Activated naive CD4-positive, alpha-beta T cell (primary cell): ENCODE data around the gene NRXN3.

ENCODE experiments used
- DNase-seq, 4 experiments: peaks; one replicate each; lab custom pipeline; 2025; lab: John Stamatoyannopoulos, UW

Gene NRXN3

DNA sequence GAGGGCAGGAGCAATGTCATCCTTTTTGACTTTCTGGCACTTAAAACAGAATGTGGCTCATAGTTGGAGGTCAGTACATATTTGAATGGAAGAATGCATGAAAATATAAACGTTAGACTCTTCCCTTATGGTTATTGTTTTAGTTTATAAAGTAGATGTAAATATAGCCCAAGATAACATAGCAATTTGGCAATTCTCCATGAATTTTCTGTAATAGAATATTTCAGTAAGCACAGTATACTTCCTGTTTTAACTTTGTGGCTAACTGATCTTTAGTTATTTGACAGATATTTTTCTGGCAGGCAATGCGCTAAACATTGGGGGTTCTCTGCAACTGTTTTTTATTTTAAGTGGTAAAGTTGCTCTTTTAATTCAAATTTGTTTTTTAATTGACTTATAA is 763.0 kb downstream of the NRXN3 start:
- DNase-seq = no peak

DNA sequence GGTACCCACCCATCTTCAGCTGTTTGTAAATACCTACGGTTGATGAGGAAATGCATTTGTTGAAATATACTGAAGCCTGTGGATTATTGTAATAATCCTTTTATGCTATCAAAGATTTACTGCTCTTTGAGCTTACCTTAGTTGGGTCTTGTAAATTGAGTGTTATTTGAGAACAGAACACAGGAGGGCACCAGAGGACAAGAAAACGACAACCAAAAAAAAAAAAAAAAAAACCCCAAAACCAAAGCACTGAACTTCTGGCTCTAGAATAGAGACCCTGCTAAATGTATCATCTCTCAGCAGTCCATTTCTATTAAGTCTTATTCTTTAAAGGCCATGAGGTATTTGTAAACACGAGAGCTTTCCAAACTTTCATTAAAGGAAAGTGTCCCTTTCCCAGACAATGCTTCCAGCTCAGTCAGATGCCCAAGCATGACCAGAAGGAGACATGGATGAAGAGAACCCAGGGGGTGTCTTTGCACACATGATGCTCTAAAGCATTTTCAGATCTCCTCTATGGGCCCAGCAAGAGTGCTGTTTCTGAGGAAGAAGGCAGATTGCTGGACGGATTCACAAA is 763.9 kb downstream of the NRXN3 start:
- no peak for DNase-seq

- DNase-seq = no peak
Measured at GRCh38 chr14:78946949-78947348, 776.8 kb downstream of the NRXN3 start.

DNA sequence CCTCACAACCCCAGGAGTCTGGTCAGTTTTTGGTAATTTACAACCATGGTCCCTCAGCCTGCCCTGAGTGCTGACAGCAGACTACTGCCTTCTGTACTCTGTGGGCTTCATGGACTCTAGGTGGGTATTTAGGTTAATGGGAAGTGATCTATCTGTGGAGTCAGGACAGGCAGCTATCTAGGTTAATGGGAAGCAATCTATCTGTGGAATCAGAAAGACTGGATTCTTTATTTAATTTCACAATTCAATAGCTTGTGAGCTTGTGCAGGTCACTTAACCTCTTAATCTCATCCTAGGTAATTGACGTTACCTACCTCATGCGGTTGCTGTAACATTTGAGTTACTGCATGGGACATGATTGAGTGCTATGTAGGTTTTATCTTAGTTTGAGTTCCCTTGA is 777.5 kb downstream of the NRXN3 start:
- no peak for DNase-seq

- DNase-seq = no peak
Measured at GRCh38 chr14:78950649-78951048, 780.5 kb downstream of the NRXN3 start.

DNA sequence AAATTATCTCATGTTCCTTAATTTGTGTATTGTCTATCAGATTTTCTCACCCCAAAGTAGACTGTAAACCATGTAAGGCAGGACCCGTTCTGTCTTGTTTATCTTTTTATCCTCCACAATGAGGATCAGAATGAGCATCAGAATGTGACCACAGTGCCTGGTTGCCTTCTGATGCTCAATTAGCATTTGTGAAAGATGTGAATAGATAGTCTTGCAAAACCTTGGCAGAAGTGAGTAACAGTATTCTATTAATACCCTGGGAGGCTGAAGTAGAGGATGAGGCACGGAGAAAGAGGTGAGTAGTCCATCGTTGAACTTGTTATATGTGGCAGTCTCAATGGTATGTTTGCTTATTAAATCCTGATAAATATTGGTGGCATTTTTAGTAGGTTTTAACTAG is 781.4 kb downstream of the NRXN3 start:
- no peak for DNase-seq

GRCh38 chr14:78959674-78960264 is 789.6 kb downstream of the NRXN3 start:
- DNase-seq = peak in 1 of 4 experiments; percentile 8

GRCh38 chr14:78967111-78967809 is 797.1 kb downstream of the NRXN3 start:
- no peak for DNase-seq

GRCh38 chr14:78968265-78968664 is 798.1 kb downstream of the NRXN3 start:
- DNase-seq = no peak

GRCh38 chr14:78970677-78971076 is 800.5 kb downstream of the NRXN3 start:
- DNase-seq = no peak

DNA sequence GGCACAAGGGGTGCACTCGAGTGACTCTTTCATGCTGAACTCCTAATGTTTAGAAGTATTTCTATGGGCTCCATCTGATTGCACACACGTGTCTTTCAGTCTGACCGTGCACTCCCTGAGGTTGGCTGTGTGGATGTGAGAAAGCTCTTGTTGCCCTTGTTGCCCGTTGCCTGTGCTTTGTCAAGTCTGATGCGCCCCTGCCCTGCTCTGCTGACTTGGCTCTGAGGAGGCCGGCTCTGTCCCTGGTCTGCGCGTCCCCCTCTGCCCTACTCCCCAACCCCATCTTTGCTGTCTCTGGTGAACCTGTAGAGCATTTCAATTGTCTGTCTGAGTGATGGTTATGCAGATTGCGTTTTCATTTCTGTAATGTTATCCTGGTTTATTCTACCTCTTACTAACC is 802.3 kb downstream of the NRXN3 start:
- DNase-seq = no peak

DNA sequence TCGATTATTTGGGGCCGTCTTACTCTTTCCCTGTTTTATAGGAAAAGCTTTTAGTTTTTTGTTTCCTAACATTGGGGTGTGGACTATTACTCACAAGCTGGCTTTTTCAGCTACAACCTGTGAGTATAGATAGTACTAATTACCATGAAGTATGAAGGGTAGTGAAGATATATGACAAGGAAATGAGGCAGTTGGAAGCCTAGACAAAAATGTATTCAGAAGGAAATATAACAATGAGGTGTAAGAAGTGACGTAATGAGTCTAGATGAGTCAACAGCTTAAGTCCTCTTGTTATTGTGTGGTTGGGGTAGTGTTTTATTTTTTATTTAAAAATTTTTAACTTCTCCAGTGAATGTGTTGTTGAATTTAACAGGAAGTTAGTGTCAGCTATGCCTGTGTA is 804.5 kb downstream of the NRXN3 start:
- no peak for DNase-seq

DNA sequence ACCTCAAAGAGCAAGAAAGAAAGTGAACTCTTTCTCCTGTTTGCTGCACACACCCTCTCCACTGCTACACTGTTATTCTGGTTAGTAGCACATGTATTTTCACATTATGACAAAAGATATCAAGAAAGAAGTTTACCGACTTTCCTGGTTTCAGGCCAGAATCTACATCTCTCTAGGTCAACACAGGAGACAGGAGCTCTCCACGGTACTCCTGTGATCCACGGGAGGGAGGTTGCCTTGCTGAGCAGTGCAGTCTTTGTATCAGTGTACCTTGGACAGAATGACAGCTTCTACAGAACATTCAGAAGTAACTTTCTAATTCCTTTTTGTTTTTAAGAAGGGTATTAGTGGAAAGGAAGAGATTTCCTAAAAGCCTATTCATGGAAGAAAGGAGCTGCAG is 805.6 kb downstream of the NRXN3 start:
- no peak for DNase-seq

DNA sequence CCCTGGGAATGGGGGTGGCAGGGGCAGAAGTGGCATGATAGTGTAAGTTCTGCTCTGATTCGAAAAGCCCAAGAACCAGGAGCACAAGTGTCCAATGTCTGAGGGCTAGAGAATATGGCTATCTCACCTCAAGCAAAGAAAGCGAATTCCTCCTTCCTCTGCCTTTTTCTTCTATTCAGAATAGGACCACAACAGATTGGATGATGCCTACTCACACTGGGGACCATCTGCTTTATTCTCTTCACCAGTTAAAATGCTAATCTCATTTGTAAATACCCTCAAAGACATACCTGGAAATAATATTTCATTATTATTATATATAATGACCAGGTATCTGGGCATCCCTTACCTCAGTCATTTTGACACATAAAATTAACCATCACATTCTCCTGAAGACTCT is 808.7 kb downstream of the NRXN3 start:
- no peak for DNase-seq

DNA sequence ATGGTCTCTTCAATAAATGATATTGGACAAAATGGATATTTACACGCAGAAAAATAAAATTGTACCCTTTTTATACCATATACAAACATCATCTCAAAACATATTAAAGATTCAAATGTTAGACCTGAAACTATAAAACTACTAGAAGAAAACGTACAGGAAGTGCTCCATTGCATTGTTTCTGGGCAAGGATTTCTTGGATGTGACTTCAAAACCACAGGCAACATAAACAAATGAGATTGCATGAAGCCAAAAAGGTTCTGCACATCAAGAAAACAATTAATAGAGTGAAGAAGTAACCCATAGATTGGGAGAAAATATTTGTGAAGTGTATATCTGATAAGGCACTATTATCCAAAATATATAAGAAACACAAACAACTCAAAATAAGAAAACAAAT is 812.4 kb downstream of the NRXN3 start:
- DNase-seq = no peak

DNA sequence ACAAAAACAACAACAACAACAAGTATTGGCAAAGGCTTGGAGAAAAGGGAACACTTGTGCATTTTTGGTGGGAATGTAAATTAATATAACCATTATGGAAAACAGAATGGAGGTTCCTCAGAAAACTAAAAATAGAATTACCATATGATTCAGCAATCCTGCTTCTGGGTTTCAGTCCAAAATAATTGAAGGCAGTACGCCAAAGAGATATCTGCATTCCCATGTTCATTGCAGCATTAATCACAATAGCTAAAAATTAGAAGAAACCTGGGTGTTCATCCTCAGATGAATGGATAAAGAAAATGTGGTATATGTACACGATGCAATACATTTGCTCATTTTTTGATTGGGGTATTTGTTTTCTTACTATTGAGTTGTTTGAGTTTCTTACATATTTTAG is 813.0 kb downstream of the NRXN3 start:
- DNase-seq = no peak

- no peak for DNase-seq
Measured at GRCh38 chr14:78985668-78986381, 815.7 kb downstream of the NRXN3 start.

GRCh38 chr14:78986989-78987388 is 816.8 kb downstream of the NRXN3 start:
- DNase-seq = no peak

GRCh38 chr14:78989221-78989620 is 819.0 kb downstream of the NRXN3 start:
- no peak for DNase-seq

- DNase-seq = no peak
Measured at GRCh38 chr14:78992867-78993266, 822.7 kb downstream of the NRXN3 start.

DNA sequence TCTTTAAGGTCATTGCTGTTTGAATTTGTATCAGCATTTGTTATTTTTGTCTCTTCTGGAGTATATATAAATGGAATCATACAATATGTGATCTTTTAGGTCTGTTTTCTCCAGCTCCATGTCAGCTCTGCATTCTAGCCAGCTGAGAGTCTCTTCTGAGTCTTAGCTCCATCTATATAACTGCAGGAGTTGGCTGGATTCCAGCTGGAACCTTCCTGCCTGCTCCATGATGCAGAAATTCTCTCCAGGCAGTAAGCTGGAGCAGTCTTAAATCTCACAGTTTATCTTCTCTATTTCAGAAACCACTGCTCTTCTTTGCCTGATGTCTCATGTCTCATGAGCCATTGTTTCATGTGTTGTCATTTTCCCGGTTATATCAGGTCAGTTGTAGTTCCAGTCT is 827.6 kb downstream of the NRXN3 start:
- DNase-seq = no peak

DNA sequence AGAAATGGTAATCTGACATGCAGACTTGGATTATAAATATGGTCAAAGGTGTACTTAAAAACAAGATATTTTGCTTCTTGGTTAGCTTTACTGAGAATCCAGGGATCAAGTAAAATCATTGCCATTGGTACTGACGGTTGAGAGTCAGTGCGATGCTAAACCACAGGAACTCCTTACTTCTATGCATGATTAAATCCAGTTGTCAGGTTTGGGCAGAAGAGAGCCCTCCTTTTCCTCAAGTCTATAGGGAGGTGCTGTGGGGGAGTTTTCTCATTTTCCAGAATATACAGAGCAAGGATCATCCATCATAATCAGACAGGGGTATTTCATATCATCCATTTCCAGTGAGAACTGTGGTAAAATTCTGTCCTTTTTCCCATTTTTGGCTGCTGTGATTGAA is 839.1 kb downstream of the NRXN3 start:
- no peak for DNase-seq
